ENCODE measurements around the gene NLRP4.
"Not testable (repeated sequence)": the region's sequence is repeated elsewhere in the genome, so short reads cannot be mapped to it uniquely, and the experiment has no call there.

The NLRP4 gene

DNA sequence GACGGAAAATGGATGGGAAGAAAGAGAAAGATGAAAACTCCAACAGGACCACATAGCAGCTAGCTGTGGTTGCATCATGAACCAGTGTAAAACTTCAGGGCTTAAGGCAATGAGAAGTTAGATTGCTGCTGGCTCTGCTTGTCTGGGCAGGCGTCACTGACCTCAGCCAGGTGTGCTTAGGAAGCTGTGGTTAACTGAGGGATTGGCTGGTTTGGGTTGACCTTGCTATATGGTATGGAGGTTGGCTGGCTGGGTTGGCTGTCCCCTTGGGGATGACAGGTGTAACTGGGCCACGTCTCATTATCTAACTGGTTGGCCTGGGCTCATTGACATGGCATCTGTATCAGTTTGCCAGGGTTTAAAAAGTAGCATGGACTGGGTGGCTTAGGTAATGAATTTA is 40.9 kb downstream of the NLRP4 start:
- no peak for DNase-seq (ENCODE audit: low spot score)

GRCh38 chr19:55882626-55883025 is 46.3 kb downstream of the NLRP4 start:
- no peak for DNase-seq (ENCODE audit: low spot score)

GRCh38 chr19:55898911-55899310 is 62.6 kb downstream of the NLRP4 start:
- DNase-seq (ENCODE audit: low spot score) = no peak

- no peak for DNase-seq (ENCODE audit: low spot score)
These were observed 65.2 kb downstream of the NLRP4 start for GRCh38 chr19:55901369-55902079.

GRCh38 chr19:55902080-55902751 is 65.9 kb downstream of the NLRP4 start:
- no peak for DNase-seq (ENCODE audit: low spot score)

GRCh38 chr19:55907286-55907685 is 70.9 kb downstream of the NLRP4 start:
- no peak for DNase-seq (ENCODE audit: low spot score)

GRCh38 chr19:55907746-55908145 is 71.4 kb downstream of the NLRP4 start:
- DNase-seq (ENCODE audit: low spot score) = no peak

GRCh38 chr19:55909801-55910200 is 73.5 kb downstream of the NLRP4 start:
- no peak for DNase-seq (ENCODE audit: low spot score)

- DNase-seq (ENCODE audit: low spot score) = no peak
These were observed 76.6 kb downstream of the NLRP4 start for GRCh38 chr19:55912916-55913315.

DNA sequence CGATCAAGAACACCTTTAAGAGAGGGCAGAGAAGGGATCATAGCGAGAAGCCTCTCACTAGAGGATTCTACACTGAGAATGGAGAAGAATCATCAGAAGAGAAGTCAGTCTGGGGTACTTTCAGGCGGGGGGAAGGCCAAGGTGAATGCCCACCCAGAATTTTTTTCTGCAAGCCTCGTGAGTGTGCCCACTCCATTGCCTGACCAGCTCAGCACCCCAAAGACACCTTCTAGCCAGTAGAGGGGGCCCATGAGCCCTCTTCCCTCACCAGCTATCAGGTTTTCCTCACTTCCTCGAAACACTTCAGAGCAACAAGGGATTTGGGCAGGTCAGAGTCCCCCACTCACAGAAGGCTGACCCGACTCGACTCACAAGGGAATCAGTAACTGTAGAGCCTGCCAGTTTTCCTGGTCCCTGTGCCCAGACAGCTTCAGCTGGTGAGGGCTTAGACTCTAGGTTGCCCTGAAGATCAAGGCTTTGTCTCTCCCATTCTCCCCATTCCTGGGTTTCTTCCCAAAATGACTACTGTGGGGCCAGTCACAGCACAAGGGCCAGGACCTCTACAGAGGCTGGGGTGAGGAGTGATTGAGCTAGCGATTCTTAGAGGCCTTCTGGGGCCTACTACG is 77.4 kb downstream of the NLRP4 start:
- DNase-seq (ENCODE audit: low spot score) = peak; percentile 3

GRCh38 chr19:55923556-55923955 is 87.2 kb downstream of the NLRP4 start:
- DNase-seq (ENCODE audit: low spot score) = no peak

DNA sequence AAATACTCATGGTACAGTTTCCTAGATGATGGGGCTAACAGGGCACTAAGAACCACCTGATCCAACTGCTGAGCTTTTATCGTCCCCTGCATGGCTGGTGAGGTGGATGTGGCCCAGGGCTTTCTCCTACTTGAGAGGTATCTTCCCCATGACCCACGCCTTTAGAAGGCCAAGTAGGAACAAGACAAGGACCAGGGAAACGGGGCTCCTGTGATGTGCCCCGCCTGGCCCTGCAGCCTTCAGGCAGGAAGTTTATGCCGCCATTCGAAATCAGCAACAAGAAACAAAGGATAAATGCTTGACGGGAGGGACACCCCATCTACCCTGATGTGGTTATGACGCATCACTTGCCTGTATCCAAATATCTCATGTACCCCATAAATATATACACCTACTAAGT is 91.7 kb downstream of the NLRP4 start:
- no peak for DNase-seq (ENCODE audit: low spot score)

DNA sequence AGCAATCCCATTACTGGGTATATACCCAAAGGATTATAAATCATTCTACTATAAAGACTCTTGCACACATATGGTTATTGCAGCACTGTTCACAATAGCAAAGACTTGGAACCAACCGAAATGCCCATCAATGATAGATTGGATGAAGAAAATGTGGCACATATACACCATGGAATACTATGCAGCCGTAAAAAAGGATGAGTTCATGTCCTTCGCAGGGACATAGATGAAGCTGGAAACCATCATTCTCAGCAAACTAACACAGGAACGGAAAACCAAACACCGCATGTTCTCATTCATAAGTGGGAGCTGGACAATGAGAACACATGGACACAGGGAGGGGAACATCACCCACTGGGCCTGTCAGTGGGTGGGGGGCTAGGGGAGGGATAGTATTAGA is 92.9 kb downstream of the NLRP4 start:
- not testable (repeated sequence) for DNase-seq (ENCODE audit: low spot score)

GRCh38 chr19:55930996-55931515 is 94.7 kb downstream of the NLRP4 start:
- DNase-seq (ENCODE audit: low spot score) = no peak

Data from kidney tubule cell (primary cell).